Measurements from ENCODE around the gene MT1A.

MT1A gene

GRCh38 chr16:56681939-56682702, 43.7 kb downstream of the MT1A start, which contains the start of gene MT1X:
Gene MT1X, plus strand, starts transcription at chr16:56682470. Its CDS starts 71 bp downstream, at chr16:56682541.
- DNase-seq = peak; percentile 93

GRCh38 chr16:56682703-56683397, 44.4 kb downstream of the MT1A start:
- no peak for DNase-seq

- no peak for DNase-seq
These were observed 45.1 kb downstream of the MT1A start for GRCh38 chr16:56683424-56684172.

GRCh38 chr16:56684256-56684925, 45.9 kb downstream of the MT1A start:
- no peak for DNase-seq

- no peak for DNase-seq
These were observed 46.6 kb downstream of the MT1A start for GRCh38 chr16:56684926-56685590.

GRCh38 chr16:56686758-56687157, 48.3 kb downstream of the MT1A start:
- no peak for DNase-seq

- DNase-seq = no peak
These were observed 50.3 kb downstream of the MT1A start for GRCh38 chr16:56688762-56689161.

- DNase-seq = no peak
These were observed 50.7 kb downstream of the MT1A start for GRCh38 chr16:56689171-56689570.

Data from islet precursor cell (in vitro differentiated cells).